ENCODE data around the gene LAGE3. TPM values are rescaled to one million over a fixed set of nuclear protein-coding genes. Genes with fewer than 3 reads are reported as not detected.
A peak's percentile ranks its signal among the peaks of the same experiment; 100 is the strongest.

Gene LAGE3
- total and polyA plus RNA-seq, 2 of the 13 experiments (the other 11 are each of a cell fraction or from before 2014, with no cell fraction given) = 7.6 to 12.7 TPM

DNA sequence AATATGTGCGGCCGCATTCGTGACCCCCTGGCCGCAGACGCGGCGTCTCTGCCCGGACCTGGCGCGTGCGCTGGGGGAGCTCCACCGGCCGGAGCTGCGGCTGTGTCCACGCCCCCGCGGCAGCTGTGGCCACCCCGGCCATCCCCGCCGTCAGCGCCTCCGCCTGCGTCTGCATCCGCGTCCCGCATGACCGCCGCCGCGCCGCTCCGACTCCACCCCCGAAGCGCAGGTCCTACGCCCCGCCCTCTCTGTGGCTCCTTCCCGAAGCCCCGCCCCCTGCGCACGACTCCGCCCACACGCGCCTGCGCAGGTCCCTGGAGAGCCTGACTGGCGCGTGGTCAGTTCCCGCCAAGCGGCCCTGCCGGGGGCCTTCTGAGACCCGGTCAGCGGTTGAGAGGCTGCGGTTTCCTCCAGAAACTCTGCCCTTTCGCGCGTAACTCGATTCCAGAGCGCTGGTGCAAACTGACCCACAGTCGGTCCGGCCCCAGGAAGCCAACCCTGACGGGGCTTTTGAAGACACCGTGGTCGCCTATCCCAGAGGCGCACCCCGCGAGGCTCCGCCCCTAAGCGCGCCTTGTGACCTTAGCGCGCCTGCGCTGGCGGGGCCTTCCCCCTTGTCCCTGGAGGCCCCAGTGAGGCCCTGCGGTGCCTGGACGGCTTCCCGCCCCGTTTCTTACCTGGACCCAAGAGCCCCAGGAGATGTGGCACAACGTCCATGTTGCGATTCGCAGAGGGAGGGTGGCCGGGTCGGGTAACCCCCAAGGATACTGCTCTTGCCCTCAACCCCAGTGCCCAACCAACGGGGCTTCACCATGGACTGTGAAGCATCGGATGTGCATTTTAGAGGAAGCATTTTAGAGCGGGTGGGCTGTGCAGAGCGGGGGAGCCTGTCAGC, at the start of gene LAGE3 (continued):
- TF ChIP-seq, protein P1, sequence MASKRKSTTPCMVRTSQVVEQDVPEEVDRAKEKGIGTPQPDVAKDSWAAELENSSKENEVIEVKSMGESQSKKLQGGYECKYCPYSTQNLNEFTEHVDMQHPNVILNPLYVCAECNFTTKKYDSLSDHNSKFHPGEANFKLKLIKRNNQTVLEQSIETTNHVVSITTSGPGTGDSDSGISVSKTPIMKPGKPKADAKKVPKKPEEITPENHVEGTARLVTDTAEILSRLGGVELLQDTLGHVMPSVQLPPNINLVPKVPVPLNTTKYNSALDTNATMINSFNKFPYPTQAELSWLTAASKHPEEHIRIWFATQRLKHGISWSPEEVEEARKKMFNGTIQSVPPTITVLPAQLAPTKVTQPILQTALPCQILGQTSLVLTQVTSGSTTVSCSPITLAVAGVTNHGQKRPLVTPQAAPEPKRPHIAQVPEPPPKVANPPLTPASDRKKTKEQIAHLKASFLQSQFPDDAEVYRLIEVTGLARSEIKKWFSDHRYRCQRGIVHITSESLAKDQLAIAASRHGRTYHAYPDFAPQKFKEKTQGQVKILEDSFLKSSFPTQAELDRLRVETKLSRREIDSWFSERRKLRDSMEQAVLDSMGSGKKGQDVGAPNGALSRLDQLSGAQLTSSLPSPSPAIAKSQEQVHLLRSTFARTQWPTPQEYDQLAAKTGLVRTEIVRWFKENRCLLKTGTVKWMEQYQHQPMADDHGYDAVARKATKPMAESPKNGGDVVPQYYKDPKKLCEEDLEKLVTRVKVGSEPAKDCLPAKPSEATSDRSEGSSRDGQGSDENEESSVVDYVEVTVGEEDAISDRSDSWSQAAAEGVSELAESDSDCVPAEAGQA (IDR thresholded peaks at IDR 0.05; ENCODE audit: low read depth) = 0 out of 2 replicates have a peak, but pooled peaks have one; percentile 14
- TF ChIP-seq, protein P1 (CRISPR knock-in tag; IDR thresholded peaks at IDR 0.05; ENCODE audit: borderline replicate concordance) = no peak
- TF ChIP-seq KAT8 (CRISPR knock-in tag; IDR thresholded peaks at IDR 0.05) (0 out of 2 replicates have a peak, but pooled peaks have one; percentile 22), MED8 (CRISPR knock-in tag; IDR thresholded peaks at IDR 0.05; ENCODE audit: insufficient replicate concordance) (no peak), ZNF510 (CRISPR knock-in tag; IDR thresholded peaks at IDR 0.05; ENCODE audit: low read depth) (0 out of 2 replicates have a peak, but pooled peaks have one; percentile 45), ATF7-NPFF (CRISPR knock-in tag; IDR thresholded peaks at IDR 0.05; ENCODE audit: low read depth) (peak; percentile 76; the same call in 1 of the 2 replicates), ZNF703 (CRISPR knock-in tag; IDR thresholded peaks at IDR 0.05; ENCODE audit: borderline replicate concordance) (no peak), ZNF224 (CRISPR knock-in tag; IDR thresholded peaks at IDR 0.05) (0 out of 2 replicates have a peak, but pooled peaks have one; percentile 54)
- TF ChIP-seq, protein P2, sequence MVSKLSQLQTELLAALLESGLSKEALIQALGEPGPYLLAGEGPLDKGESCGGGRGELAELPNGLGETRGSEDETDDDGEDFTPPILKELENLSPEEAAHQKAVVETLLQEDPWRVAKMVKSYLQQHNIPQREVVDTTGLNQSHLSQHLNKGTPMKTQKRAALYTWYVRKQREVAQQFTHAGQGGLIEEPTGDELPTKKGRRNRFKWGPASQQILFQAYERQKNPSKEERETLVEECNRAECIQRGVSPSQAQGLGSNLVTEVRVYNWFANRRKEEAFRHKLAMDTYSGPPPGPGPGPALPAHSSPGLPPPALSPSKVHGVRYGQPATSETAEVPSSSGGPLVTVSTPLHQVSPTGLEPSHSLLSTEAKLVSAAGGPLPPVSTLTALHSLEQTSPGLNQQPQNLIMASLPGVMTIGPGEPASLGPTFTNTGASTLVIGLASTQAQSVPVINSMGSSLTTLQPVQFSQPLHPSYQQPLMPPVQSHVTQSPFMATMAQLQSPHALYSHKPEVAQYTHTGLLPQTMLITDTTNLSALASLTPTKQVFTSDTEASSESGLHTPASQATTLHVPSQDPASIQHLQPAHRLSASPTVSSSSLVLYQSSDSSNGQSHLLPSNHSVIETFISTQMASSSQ (IDR thresholded peaks at IDR 0.05; ENCODE audit: low read depth) = no peak
- TF ChIP-seq, protein P2 (CRISPR knock-in tag; IDR thresholded peaks at IDR 0.05; ENCODE audit: borderline replicate concordance) = no peak; the same call in 1 of the 2 replicates
- TF ChIP-seq, protein P3, sequence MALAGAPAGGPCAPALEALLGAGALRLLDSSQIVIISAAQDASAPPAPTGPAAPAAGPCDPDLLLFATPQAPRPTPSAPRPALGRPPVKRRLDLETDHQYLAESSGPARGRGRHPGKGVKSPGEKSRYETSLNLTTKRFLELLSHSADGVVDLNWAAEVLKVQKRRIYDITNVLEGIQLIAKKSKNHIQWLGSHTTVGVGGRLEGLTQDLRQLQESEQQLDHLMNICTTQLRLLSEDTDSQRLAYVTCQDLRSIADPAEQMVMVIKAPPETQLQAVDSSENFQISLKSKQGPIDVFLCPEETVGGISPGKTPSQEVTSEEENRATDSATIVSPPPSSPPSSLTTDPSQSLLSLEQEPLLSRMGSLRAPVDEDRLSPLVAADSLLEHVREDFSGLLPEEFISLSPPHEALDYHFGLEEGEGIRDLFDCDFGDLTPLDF (CRISPR knock-in tag; IDR thresholded peaks at IDR 0.05) = peak; percentile 77; the same call in 1 of the 2 replicates
- TF ChIP-seq, protein P4, sequence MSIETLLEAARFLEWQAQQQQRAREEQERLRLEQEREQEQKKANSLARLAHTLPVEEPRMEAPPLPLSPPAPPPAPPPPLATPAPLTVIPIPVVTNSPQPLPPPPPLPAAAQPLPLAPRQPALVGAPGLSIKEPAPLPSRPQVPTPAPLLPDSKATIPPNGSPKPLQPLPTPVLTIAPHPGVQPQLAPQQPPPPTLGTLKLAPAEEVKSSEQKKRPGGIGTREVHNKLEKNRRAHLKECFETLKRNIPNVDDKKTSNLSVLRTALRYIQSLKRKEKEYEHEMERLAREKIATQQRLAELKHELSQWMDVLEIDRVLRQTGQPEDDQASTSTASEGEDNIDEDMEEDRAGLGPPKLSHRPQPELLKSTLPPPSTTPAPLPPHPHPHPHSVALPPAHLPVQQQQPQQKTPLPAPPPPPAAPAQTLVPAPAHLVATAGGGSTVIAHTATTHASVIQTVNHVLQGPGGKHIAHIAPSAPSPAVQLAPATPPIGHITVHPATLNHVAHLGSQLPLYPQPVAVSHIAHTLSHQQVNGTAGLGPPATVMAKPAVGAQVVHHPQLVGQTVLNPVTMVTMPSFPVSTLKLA (IDR thresholded peaks at IDR 0.05) = peak; percentile 6; the same call in 1 of the 2 replicates
- TF ChIP-seq, protein P5, sequence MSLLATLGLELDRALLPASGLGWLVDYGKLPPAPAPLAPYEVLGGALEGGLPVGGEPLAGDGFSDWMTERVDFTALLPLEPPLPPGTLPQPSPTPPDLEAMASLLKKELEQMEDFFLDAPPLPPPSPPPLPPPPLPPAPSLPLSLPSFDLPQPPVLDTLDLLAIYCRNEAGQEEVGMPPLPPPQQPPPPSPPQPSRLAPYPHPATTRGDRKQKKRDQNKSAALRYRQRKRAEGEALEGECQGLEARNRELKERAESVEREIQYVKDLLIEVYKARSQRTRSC (CRISPR knock-in tag; IDR thresholded peaks at IDR 0.05; ENCODE audit: low read depth) = 0 out of 2 replicates have a peak, but pooled peaks have one; percentile 44
